CD4-positive, alpha-beta T cell (primary cell): Measurements from ENCODE around the gene RGS5. TPM values are rescaled to one million over a fixed set of nuclear protein-coding genes. Genes with fewer than 3 reads are reported as not detected.

Experiments used
- ATAC-seq: fragments of 200-7000 bp; cut with Tn5 transposase; one replicate; pipeline ENCODE4 v1.10.0; 2022; ENCODE audit warnings: mild to moderate bottlenecking; ENCODE audit not compliant: poor library complexity
- CTCF ChIA-PET: fragments of 350-600 bp; sonication (Branson Sonifier 250); formaldehyde crosslinking; loops from one replicate; lab custom pipeline; 2021; ENCODE audit warnings: antibody characterized with exemption, inconsistent platforms; lab: Charles Lee
- POLR2A ChIA-PET: fragments of 350-600 bp; sonication (Branson Sonifier 250); formaldehyde crosslinking; loops from one replicate; lab custom pipeline; 2021; ENCODE audit warnings: antibody characterized with exemption, inconsistent platforms; lab: Charles Lee
- DNase-seq, 14 experiments: peaks; one replicate each; pipeline ENCODE4 v3.0.0-alpha.2; 2013 to 2020; ENCODE audit warnings: mixed read lengths in 2 of 14
- H3K27ac ChIP-seq, 2 donors: one replicate each; pipeline versions ENCODE4 v1.5.1 to v1.7.0; 2013; ENCODE audit warnings: low read length in 2 of 2, low read depth in 1 of 2, mild to moderate bottlenecking in 1 of 2
- H3K27me3 ChIP-seq, 2 experiments: 1 replicate in 1 of 2; 2 replicates in 1 of 2; pipeline versions ENCODE4 v1.6.1 to v1.7.0; 2013; ENCODE audit warnings: low read length in 2 of 2, control low read depth in 1 of 2, mild to moderate bottlenecking in 1 of 2, moderate library complexity in 1 of 2; ENCODE audit not compliant: insufficient read depth in 2 of 2, control insufficient read depth in 1 of 2
- H3K36me3 ChIP-seq: one replicate; pipeline ENCODE4 v1.6.1; 2013; ENCODE audit warnings: low read length, control low read depth; ENCODE audit not compliant: insufficient read depth
- H3K4me1 ChIP-seq: one replicate; pipeline ENCODE4 v1.6.1; 2013; ENCODE audit warnings: low read length, control low read depth; ENCODE audit not compliant: insufficient read depth
- H3K4me3 ChIP-seq: one replicate; pipeline ENCODE4 v1.5.1; 2013; ENCODE audit warnings: mild to moderate bottlenecking, low read length, moderate library complexity
- H3K9me3 ChIP-seq, 2 experiments: 1 replicate in 1 of 2; 2 replicates in 1 of 2; pipeline versions ENCODE4 v1.6.1 to v1.7.0; 2013; ENCODE audit warnings: low read length in 2 of 2, mild to moderate bottlenecking in 2 of 2, control low read depth in 1 of 2, moderate library complexity in 1 of 2; ENCODE audit not compliant: control insufficient read depth in 1 of 2, insufficient read depth in 1 of 2
- H3K27ac Mint-ChIP-seq: one replicate; pipeline ENCODE4 v1.8.0; 2020; ENCODE audit warnings: mixed read lengths
- H3K27me3 Mint-ChIP-seq: one replicate; pipeline ENCODE4 v1.8.0; 2021; ENCODE audit warnings: mixed read lengths
- H3K36me3 Mint-ChIP-seq: one replicate; pipeline ENCODE4 v1.8.0; 2021; ENCODE audit warnings: low read depth, mixed read lengths
- H3K4me1 Mint-ChIP-seq: one replicate; pipeline ENCODE4 v1.8.0; 2021; ENCODE audit warnings: low read depth, mixed read lengths
- H3K4me3 Mint-ChIP-seq: one replicate; pipeline ENCODE4 v1.8.0; 2020; ENCODE audit warnings: mild to moderate bottlenecking, mixed read lengths
- H3K9me3 Mint-ChIP-seq: one replicate; pipeline ENCODE4 v1.8.0; 2020; ENCODE audit warnings: mixed read lengths
- intact Hi-C, 2 experiments: fragments of 100-400 bp; cut with DNase I in 1 of 2; cut with micrococcal nuclease in 1 of 2; formaldehyde crosslinking; loops; one replicate each; pipeline versions ENCODE4 v1.15.1 to v1.9.0; 2023 to 2025; cut with DNase I, micrococcal nuclease
- total RNA-seq, 174 experiments: library from RNA in 2 of 174; stranded (reverse) in 2 of 174; gene quantifications; one replicate each; pipeline ENCODE4 v1.2.3 and lab custom pipeline; 2021 to 2026
- TF ChIP-seq, protein P1 (sequence below): fragments of 200-600 bp; IDR thresholded peaks from one replicate; pipeline ENCODE4 v1.8.0; 2022; ENCODE audit warnings: antibody characterized with exemption, mild to moderate bottlenecking

RGS5 gene
- total RNA-seq, 2 experiments from 2014 or later: 1.2 to 1.6 TPM

DNA sequence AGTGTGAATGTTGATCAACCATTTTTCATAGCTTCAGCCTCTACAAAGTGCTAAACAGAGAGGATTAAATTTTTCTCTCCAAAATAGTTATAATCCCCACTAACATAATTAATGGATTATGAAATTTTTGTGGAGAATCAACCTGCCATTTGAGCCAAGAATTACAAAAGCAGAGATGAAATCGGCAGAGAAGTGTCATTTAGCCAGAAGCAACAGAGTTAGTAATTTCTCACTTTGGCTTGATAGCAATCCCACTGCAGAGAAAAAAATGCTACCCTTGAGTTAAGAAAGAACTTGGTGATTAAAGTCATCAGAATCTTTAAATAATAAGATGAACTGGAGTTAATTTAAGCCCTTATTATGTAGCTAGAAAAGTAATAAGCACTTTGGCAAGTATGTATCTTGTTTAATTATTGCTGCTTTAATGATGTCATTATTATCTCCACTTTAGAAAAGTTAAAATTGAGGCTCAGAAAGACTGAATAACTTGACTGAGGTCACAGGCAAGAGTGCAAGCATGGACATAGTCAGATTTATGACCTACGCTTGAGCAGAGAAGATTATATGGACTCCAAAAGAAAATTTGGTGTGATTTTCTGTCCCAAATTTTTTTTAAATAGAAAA is 96.2 kb downstream of the RGS5 start:
- Histone ChIP-seq H3K9me3 (peaks cover 0 to 7% of the 10 kb centered on the region in 2 experiments), H3K4me1 (no peaks in the 10 kb centered on the region), H3K36me3 (no peaks in the 10 kb centered on the region), H3K27ac (no peak overlapping the region), H3K27me3 (no peaks in the 10 kb centered on the region), H3K4me3 (no peak overlapping the region)
- DNase-seq (no peak), ATAC-seq (no peak)
- no peak overlapping the region for H3K27ac Mint-ChIP-seq
- H3K4me3 Mint-ChIP-seq: no peak overlapping the region
- no peaks in the 10 kb centered on the region for H3K36me3 Mint-ChIP-seq
- peaks cover 27% of the 10 kb centered on the region for H3K27me3 Mint-ChIP-seq
- H3K4me1 Mint-ChIP-seq: no peaks in the 10 kb centered on the region
- TF ChIP-seq, protein P1, sequence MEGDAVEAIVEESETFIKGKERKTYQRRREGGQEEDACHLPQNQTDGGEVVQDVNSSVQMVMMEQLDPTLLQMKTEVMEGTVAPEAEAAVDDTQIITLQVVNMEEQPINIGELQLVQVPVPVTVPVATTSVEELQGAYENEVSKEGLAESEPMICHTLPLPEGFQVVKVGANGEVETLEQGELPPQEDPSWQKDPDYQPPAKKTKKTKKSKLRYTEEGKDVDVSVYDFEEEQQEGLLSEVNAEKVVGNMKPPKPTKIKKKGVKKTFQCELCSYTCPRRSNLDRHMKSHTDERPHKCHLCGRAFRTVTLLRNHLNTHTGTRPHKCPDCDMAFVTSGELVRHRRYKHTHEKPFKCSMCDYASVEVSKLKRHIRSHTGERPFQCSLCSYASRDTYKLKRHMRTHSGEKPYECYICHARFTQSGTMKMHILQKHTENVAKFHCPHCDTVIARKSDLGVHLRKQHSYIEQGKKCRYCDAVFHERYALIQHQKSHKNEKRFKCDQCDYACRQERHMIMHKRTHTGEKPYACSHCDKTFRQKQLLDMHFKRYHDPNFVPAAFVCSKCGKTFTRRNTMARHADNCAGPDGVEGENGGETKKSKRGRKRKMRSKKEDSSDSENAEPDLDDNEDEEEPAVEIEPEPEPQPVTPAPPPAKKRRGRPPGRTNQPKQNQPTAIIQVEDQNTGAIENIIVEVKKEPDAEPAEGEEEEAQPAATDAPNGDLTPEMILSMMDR: no peak
- peaks cover 2% of the 10 kb centered on the region for H3K9me3 Mint-ChIP-seq
- intact Hi-C loops: no loop called here
- ChIA-PET POLR2A (no interaction called here), CTCF (no interaction called here)

DNA sequence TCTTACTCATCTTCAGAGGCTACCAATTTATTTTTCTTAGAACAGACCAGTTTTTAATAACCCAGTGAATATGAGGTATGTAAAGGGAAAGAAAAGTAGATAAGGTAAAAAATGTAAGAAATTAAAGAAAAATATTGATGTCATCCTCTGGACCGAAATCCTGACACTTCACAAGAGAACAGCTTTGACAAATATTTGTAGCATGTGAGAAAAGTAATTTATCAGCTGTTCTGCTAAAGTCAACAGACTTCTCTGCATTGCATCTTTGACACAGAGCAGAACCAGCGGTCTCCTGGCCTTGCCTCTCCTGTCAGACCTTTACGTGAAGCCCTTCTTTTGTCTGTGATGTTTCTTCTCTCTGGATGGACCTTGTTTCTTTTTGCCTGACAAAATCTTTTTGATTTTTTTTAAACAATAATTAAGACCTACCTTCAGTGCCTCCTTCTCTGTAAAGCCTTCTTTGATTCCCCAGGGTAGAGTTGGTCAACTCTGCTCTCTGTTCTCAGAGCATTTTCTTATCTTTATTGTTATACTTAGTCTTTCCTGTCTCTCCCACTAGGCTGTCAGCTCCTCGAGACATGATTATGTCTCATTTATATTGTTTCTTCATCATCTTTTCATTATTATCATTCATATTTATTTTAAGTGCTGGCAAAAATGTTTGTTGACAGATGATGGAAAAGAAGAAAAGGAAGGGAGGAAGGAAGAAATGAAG is 98.2 kb downstream of the RGS5 start:
- TF ChIP-seq, protein P1: no peak
- Mint-ChIP-seq H3K4me3 (no peak overlapping the region), H3K27ac (no peak overlapping the region), H3K36me3 (no peaks in the 10 kb centered on the region), H3K4me1 (no peaks in the 10 kb centered on the region), H3K9me3 (no peaks in the 10 kb centered on the region), H3K27me3 (peaks cover 25% of the 10 kb centered on the region)
- H3K36me3 ChIP-seq: no peaks in the 10 kb centered on the region
- H3K27me3 ChIP-seq: no peaks in the 10 kb centered on the region
- no peak overlapping the region for H3K27ac ChIP-seq
- no peak for ATAC-seq
- H3K9me3 ChIP-seq: peaks cover 0 to 6% of the 10 kb centered on the region in 2 experiments
- H3K4me3 ChIP-seq: no peak overlapping the region
- no peaks in the 10 kb centered on the region for H3K4me1 ChIP-seq
- POLR2A ChIA-PET: no interaction called here
- intact Hi-C loops: no loop called here
- DNase-seq: no peak
- CTCF ChIA-PET: no interaction called here

DNA sequence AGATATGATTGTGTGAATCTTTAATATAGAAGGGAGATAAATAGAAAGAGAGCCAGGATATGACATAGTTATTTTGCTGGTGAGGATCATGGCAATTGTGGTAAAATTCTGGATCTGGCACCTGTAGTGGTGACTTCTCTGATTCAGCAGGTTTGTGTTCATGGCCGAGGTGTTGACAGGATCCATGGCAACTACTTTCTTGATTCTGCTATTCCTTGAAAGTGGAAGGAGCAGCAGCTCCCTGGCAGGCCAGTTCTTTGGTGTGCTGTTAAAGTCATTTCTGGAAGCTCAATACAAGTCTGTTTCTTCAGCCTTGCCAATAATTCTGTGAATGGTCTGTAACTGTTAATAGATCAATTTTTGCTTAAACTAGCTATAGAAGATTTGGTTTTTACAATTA is 100.1 kb downstream of the RGS5 start:
- POLR2A ChIA-PET: no interaction called here
- Mint-ChIP-seq H3K9me3 (no peaks in the 10 kb centered on the region), H3K27ac (no peak overlapping the region), H3K27me3 (peaks cover 25% of the 10 kb centered on the region), H3K4me3 (no peak overlapping the region), H3K36me3 (no peaks in the 10 kb centered on the region), H3K4me1 (no peaks in the 10 kb centered on the region)
- CTCF ChIA-PET: no interaction called here
- TF ChIP-seq, protein P1: no peak
- Histone ChIP-seq H3K4me3 (no peak overlapping the region), H3K36me3 (no peaks in the 10 kb centered on the region), H3K27me3 (no peaks in the 10 kb centered on the region), H3K4me1 (no peaks in the 10 kb centered on the region), H3K27ac (no peak overlapping the region), H3K9me3 (no peaks in the 10 kb centered on the region)
- ATAC-seq (no peak), DNase-seq (no peak)
- intact Hi-C loops: no loop called here
